Subcutaneous abdominal adipose tissue (tissue), 5 donors: Measurements from ENCODE around the gene CYREN.
"Not testable (repeated sequence)": the region's sequence is repeated elsewhere in the genome, so short reads cannot be mapped to it uniquely, and the experiment has no call there.

Experiments used
- H3K27ac ChIP-seq: one replicate; pipeline ENCODE4 v1.7.0; 2013; ENCODE audit warnings: low read depth, mild to moderate bottlenecking, inconsistent platforms, low read length, moderate library complexity
- H3K27me3 ChIP-seq, 5 donors: one replicate each; pipeline ENCODE4 v1.7.0; 2013; ENCODE audit warnings: low read length in 5 of 5, inconsistent platforms in 1 of 5; ENCODE audit not compliant: control insufficient read depth in 5 of 5, insufficient read depth in 4 of 5
- H3K36me3 ChIP-seq, 5 donors: one replicate each; pipeline ENCODE4 v1.7.0; 2013; ENCODE audit warnings: low read length in 5 of 5; ENCODE audit not compliant: control insufficient read depth in 5 of 5, insufficient read depth in 5 of 5
- H3K4me1 ChIP-seq, 5 donors: one replicate each; pipeline ENCODE4 v1.7.0; 2013; ENCODE audit warnings: low read length in 5 of 5, mild to moderate bottlenecking in 3 of 5, moderate library complexity in 1 of 5; ENCODE audit not compliant: control insufficient read depth in 5 of 5, insufficient read depth in 5 of 5
- H3K4me3 ChIP-seq, 5 donors: one replicate each; pipeline ENCODE4 v1.7.0; 2013; ENCODE audit warnings: low read length in 5 of 5, low read depth in 1 of 5
- H3K9ac ChIP-seq, 5 donors: one replicate each; pipeline ENCODE4 v1.7.0; 2013; ENCODE audit warnings: low read length in 5 of 5, mild to moderate bottlenecking in 4 of 5, moderate library complexity in 3 of 5
- H3K9me3 ChIP-seq, 5 donors: one replicate each; pipeline ENCODE4 v1.7.0; 2013; ENCODE audit warnings: low read length in 5 of 5; ENCODE audit not compliant: control insufficient read depth in 5 of 5
- donor health status: healthy.
- donor health status: healthy.
- donor health status: healthy.
- donor health status: healthy.
- donor health status: healthy.

Gene CYREN

GRCh38 chr7:135124631-135125030, 45.9 kb downstream of the CYREN start:
- H3K36me3 ChIP-seq, H3K9me3 ChIP-seq, H3K27ac ChIP-seq, H3K27me3 ChIP-seq, H3K4me1 ChIP-seq, H3K4me3 ChIP-seq, H3K9ac ChIP-seq: not testable (repeated sequence)

- Histone ChIP-seq H3K9ac (no peak overlapping the region), H3K9me3 (peaks cover 0 to 5% (median 3%) of the 10 kb centered on the region in 5 donors), H3K4me1 (no peaks in the 10 kb centered on the region), H3K4me3 (no peak overlapping the region), H3K27me3 (no peaks in the 10 kb centered on the region), H3K36me3 (no peaks in the 10 kb centered on the region), H3K27ac (no peak overlapping the region)
These were observed 48.6 kb downstream of the CYREN start for GRCh38 chr7:135121868-135122267.

GRCh38 chr7:135117096-135117495, 53.4 kb downstream of the CYREN start:
- Histone ChIP-seq H3K36me3 (no peaks in the 10 kb centered on the region), H3K9ac (no peak overlapping the region), H3K27me3 (no peaks in the 10 kb centered on the region), H3K4me1 (no peaks in the 10 kb centered on the region), H3K27ac (no peak overlapping the region), H3K4me3 (no peak overlapping the region), H3K9me3 (peaks cover 0 to 5% (median 0%) of the 10 kb centered on the region in 5 donors)
